A673 (cell line): Measurements from ENCODE around the gene SGTA.

ENCODE experiments used
- CTCF ChIP-seq: fragments of 300-800, 200-600 bp; sonication (generic); conservative IDR thresholded peaks from 2 replicates; pipeline ENCODE4 v1.5.1; 2017; ENCODE audit warnings: low read depth, mild to moderate bottlenecking, antibody characterized with exemption, low read length, moderate library complexity, mixed read lengths
- EZH2 ChIP-seq: fragments of 200-600 bp; sonication (generic); IDR thresholded peaks from 2 replicates; pipeline ENCODE4 v1.6.1; 2017; ENCODE audit warnings: borderline replicate concordance, low read depth, mild to moderate bottlenecking, mixed read lengths, antibody characterized with exemption, low read length; ENCODE audit not compliant: poor library complexity, severe bottlenecking

GRCh38 chr19:2755811-2756210 lies 27.3 kb downstream of the SGTA start:
- no peak for TF ChIP-seq CTCF
- TF ChIP-seq EZH2 = no peak
